ENCODE results near the gene AP5B1.

DNA sequence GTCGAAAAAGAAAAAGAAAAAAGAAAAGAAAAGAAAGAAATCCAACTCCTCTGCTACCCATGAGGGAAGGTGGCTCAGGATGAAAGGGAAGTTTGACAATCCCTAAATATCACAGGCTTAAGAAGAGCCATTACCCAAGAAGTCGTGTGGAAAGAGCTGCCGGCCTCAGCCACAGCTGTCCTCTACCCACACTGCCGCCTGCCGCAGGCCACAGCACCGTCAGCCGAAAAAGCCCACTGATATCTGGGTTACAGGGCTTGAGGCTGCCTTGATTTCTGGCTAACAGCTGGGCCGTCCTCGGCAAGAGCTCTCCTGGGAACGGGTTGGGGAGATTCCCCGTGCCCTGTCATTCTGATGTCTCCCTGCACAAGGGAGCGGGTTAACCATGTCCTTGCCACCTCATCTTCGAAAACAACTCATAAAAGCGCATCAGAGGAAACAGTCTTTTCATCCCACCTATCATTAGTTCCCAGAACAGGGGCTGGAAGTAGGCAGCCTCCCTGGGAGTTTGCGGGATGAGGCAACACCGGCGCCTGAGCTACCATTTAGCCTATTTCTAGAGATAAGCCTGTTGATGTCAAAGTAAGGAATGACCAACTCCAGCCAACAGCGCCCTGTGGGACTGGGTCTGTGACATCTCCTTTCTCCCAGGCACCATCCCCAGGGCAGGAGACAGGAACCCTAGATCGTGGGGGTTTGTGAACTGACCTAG, 31.1 kb upstream of the AP5B1 start:
- TF ChIP-seq GATA3 (IDR thresholded peaks at IDR 0.05; ENCODE audit: low read depth, low read length) (no peak), GATA2 (IDR thresholded peaks at IDR 0.05; ENCODE audit: low read depth, low read length) (no peak)

Data from SH-SY5Y (cell line).